Stimulated activated CD4-positive, alpha-beta T cell treated with anti-CD3 and anti-CD28 coated beads, Interleukin-4, amount 100 ng/mL, for 48 hours (primary cell): ENCODE data around the gene EMILIN1.
"Not testable (repeated sequence)": the region's sequence is repeated elsewhere in the genome, so short reads cannot be mapped to it uniquely, and the experiment has no call there.

ENCODE experiments used
- DNase-seq, 2 donors: peaks; one replicate each; pipeline ENCODE4 v3.0.0-alpha.2; 2020; ENCODE audit warnings: low read depth in 2 of 2

EMILIN1 gene

GRCh38 chr2:27094353-27094984 lies 16.1 kb downstream of the EMILIN1 start:
- DNase-seq = no peak

GRCh38 chr2:27095427-27095744 lies 17.0 kb downstream of the EMILIN1 start:
- no peak for DNase-seq

GRCh38 chr2:27095745-27096651 lies 17.6 kb downstream of the EMILIN1 start:
- DNase-seq = peak; percentile 19 to 29

- no peak for DNase-seq
These were observed 18.4 kb downstream of the EMILIN1 start for GRCh38 chr2:27096748-27097297.

- no peak for DNase-seq
These were observed 18.9 kb downstream of the EMILIN1 start for GRCh38 chr2:27097341-27097740.

- DNase-seq = no peak
These were observed 21.0 kb downstream of the EMILIN1 start for GRCh38 chr2:27099334-27099955.

GRCh38 chr2:27100036-27100435 lies 21.6 kb downstream of the EMILIN1 start:
- DNase-seq = no peak

- no peak for DNase-seq
These were observed 23.9 kb downstream of the EMILIN1 start for GRCh38 chr2:27102329-27102728.

GRCh38 chr2:27105981-27106380 lies 27.6 kb downstream of the EMILIN1 start:
- DNase-seq = no peak

GRCh38 chr2:27108221-27108620 lies 29.8 kb downstream of the EMILIN1 start:
- no peak for DNase-seq

- DNase-seq = no peak
These were observed 30.7 kb downstream of the EMILIN1 start for GRCh38 chr2:27109083-27109482.

- not testable (repeated sequence) for DNase-seq
These were observed 32.4 kb downstream of the EMILIN1 start for GRCh38 chr2:27110603-27111352.

- not testable (repeated sequence) for DNase-seq
These were observed 33.1 kb downstream of the EMILIN1 start for GRCh38 chr2:27111392-27112078.

- DNase-seq = no peak
These were observed 37.1 kb downstream of the EMILIN1 start for GRCh38 chr2:27115519-27115918.

- DNase-seq = no peak
These were observed 39.6 kb downstream of the EMILIN1 start for GRCh38 chr2:27117995-27118524.

- DNase-seq = no peak
These were observed 40.3 kb downstream of the EMILIN1 start, which contains the start of gene CGREF1 for GRCh38 chr2:27118525-27119329. Gene CGREF1, minus strand, starts transcription at chr2:27119128. Its CDS starts 14,762 bp downstream, at chr2:27104366.

- not testable (repeated sequence) for DNase-seq
These were observed 40.9 kb downstream of the EMILIN1 start for GRCh38 chr2:27119330-27119670.

- DNase-seq = no peak
These were observed 43.5 kb downstream of the EMILIN1 start for GRCh38 chr2:27121906-27122305.

- DNase-seq = no peak
These were observed 44.4 kb downstream of the EMILIN1 start for GRCh38 chr2:27122791-27123190.
